ENCODE results near the gene TLE1. TPM values are rescaled to one million over a fixed set of nuclear protein-coding genes. Genes with fewer than 3 reads are reported as not detected.
A peak's percentile ranks its signal among the peaks of the same experiment; 100 is the strongest.

The TLE1 gene
- total RNA-seq (2012; rRNA removed) (36.0 and 40.3 TPM in 2 replicates), polyA plus RNA-seq (2012; rRNA removed) (51.0 and 52.9 TPM in 2 replicates), Bru-seq, nascent RNA (percentile 87 among the genes with signal in this experiment), BruChase-seq, experiment 1, labeled RNA remaining after a 6-hour chase (percentile 84 among the genes with signal in this experiment), BruChase-seq, experiment 2, labeled RNA remaining after a 2-hour chase (percentile 85 among the genes with signal in this experiment)
- polyA plus RNA-seq (2012; cell fraction: cytosol; rRNA removed) = 34.1 and 43.9 TPM in 2 replicates
- polyA plus RNA-seq (2012; cell fraction: nucleus; rRNA removed; ENCODE audit: low replicate concordance) = 54.1 and 57.3 TPM in 2 replicates
- long read RNA-seq, partial matches to known transcripts = 71 of 104 reads
- long read RNA-seq, other reads (novel, unspliced or antisense) = 32 of 104 reads

DNA sequence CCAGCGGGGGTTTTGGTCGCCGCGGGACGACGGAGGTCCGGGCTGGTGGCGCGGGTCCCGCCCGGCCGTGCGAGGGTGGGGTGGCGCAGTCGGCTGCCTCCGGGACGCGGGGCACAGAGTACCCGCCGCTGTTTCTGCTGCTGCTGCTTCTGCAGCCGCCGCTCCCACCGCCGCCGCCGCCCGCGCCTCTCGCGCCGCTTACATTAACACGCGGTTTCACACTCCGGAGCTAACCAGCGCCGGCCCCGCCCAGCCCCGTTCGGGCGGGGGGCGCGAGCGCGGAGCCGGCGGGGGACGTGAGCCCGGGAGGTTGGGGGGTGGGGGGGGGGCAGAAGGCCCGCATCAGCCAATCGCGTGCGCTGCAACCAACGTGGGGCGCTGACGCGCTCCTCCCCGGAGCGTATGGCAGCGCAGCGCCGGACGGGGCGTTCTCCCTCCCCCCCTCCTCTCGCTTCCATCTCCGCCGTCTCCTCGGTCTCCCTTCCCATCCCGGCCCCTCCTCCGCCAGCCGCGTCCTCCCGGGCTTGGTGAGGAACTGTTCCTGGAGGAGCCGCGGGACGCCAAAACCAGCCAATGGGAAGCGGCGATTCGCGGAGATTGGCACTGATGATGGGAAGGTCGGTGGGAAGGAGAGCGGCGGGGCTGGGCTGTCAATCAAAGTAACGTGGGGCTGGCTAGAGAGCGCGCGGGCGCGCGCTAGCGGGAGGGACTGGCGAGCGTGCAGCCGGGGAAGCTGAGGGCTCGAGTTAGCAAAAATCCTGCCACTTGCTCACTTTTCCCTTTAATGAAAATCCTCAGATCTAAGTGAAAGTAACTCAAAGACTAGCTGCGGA, at the start of gene TLE1:
Gene TLE1, minus strand, starts transcription at position 205 of the 833 bp plus-strand sequence. CDS start 1,307 bp downstream, outside the sequence.
- in situ Hi-C loops (cut with MboI; ENCODE audit: low sequenced_read_pairs) = loop anchor here (10.0 kb wide), 2 partner anchors 195 to 915 kb away; no protein-coding TSS in a partner anchor
- no CpG with 5 or more reads among the region's 95 CpGs for WGBS, 2 experiments (ENCODE audit: extremely low coverage in 2 of 2, insufficient read length in 1 of 2)
- BruUV-seq (replicated peaks) = no TSS peak
- TF ChIP-seq CHD1 (IDR thresholded peaks at IDR 0.05; ENCODE audit: low read depth, low read length) (no peak), NFE2L2 (IDR thresholded peaks at IDR 0.05; ENCODE audit: low read depth, low read length) (peak; percentile 16; the same call in 1 of the 2 replicates), USF2 (IDR thresholded peaks at IDR 0.05; ENCODE audit: low read depth, low read length) (peak; percentile 31; the same call in 1 of the 2 replicates), MAZ (IDR thresholded peaks at IDR 0.05; ENCODE audit: borderline replicate concordance, low read depth, low read length) (peak; percentile 89), RCOR1 (IDR thresholded peaks at IDR 0.05; ENCODE audit: insufficient replicate concordance, low read length) (peak; percentile 54), CTCF (conservative IDR thresholded peaks at IDR 0.05; ENCODE audit: low read depth, low read length) (no peak), RAD21 (IDR thresholded peaks at IDR 0.05; ENCODE audit: low read length) (peak; percentile 36), RFX5 (IDR thresholded peaks at IDR 0.05; ENCODE audit: low read depth, low read length) (no peak), BHLHE40 (IDR thresholded peaks at IDR 0.05; ENCODE audit: low read depth, low read length) (peak; percentile 22; the same call in 1 of the 2 replicates), ELK1 (IDR thresholded peaks at IDR 0.05; ENCODE audit: borderline replicate concordance, low read depth, low read length) (no peak)

More for the DNA sequence above, at the start of gene TLE1:
- Histone ChIP-seq H2AFZ (replicated peaks; ENCODE audit: low read length, poor library complexity) (peak within 1 kb of the TSS; percentile 82), H3K56ac (ENCODE audit: extremely low read depth, insufficient read depth, low read length) (peak within 1 kb of the TSS; percentile 82; the same call in 1 of the 2 replicates), H3K4me1 (ENCODE audit: control insufficient read depth, insufficient read depth, low read length) (peaks cover 10% of the 10 kb centered on the region), H2BK120ac (ENCODE audit: low read depth, low read length) (peak within 1 kb of the TSS; percentile 69), H2AK5ac (ENCODE audit: low read depth, low read length) (no peak within 1 kb of the TSS), H2BK5ac (ENCODE audit: low read depth, low read length, poor library complexity, severe bottlenecking) (peak within 1 kb of the TSS; percentile 75), H3K79me1 (ENCODE audit: low read depth in 1 of 2, low read length in 2 of 2) (peaks cover 14 to 17% of the 10 kb centered on the region in 2 experiments), H4K5ac (ENCODE audit: low read depth, low read length) (peak within 1 kb of the TSS; percentile 50; the same call in 1 of the 2 replicates), H3K4me2 (ENCODE audit: low read depth, low read length) (peak within 1 kb of the TSS; percentile 73), H3K9me1 (ENCODE audit: insufficient read depth, low read length) (0 out of 2 replicates have a peak, but pooled peaks cover 3% of the 10 kb centered on the region), H2BK15ac (ENCODE audit: low read depth, low read length) (peak within 1 kb of the TSS; percentile 27; the same call in 1 of the 3 replicates), H4K20me1 (ENCODE audit: insufficient read depth, low read length) (peaks cover 15% of the 10 kb centered on the region; the same call in 1 of the 2 replicates), H4K91ac (ENCODE audit: insufficient read depth, low read depth, low read length) (peak within 1 kb of the TSS; percentile 26; the same call in 1 of the 2 replicates), H3K23ac (ENCODE audit: low read depth, low read length) (peak within 1 kb of the TSS; percentile 61), H2BK20ac (ENCODE audit: low read depth, low read length) (peak within 1 kb of the TSS; percentile 27; the same call in 1 of the 2 replicates), H2AK9ac (replicated peaks; ENCODE audit: low read depth, low read length, poor library complexity) (peak within 1 kb of the TSS; percentile 2), H3K4ac (ENCODE audit: low read depth, low read length) (peak within 1 kb of the TSS; percentile 49), H3K4me3 (ENCODE audit: insufficient read depth, low read depth, low read length) (peak within 1 kb of the TSS; percentile 98), H3K9me3 (ENCODE audit: control insufficient read depth, insufficient read depth, low read length) (no peaks in the 10 kb centered on the region), H3K14ac (replicated peaks; ENCODE audit: low read depth, low read length) (peak within 1 kb of the TSS; percentile 60), H3K27ac (ENCODE audit: insufficient read depth, low read length) (peak within 1 kb of the TSS; percentile 87), H3K18ac (ENCODE audit: low read depth, low read length) (peak within 1 kb of the TSS; percentile 72), H3K27me3 (ENCODE audit: control insufficient read depth, insufficient read depth, low read length) (no peaks in the 10 kb centered on the region), H3K9ac (ENCODE audit: low read depth, low read length) (peak within 1 kb of the TSS; percentile 78), H3K36me3 (ENCODE audit: control insufficient read depth, insufficient read depth, low read length) (no peaks in the 10 kb centered on the region), H4K8ac (ENCODE audit: low read depth in 2 of 2, low read length in 2 of 2) (peak within 1 kb of the TSS; percentile 44 to 58; a peak in 2 of 4 replicates)
- dilution Hi-C loops (cut with HindIII; ENCODE audit: low sequenced_read_pairs, unreplicated experiment) (no loop called here), intact Hi-C loops (cut with micrococcal nuclease) (loop anchor here (1.0 to 10.0 kb wide), 13 partner anchors 77 to 1512 kb away; no protein-coding TSS in a partner anchor)
- DNase-seq (peak; percentile 100), ATAC-seq (ENCODE audit: low read depth) (peak; percentile 90)
- POLR2A ChIA-PET (ENCODE audit: unreplicated experiment) = no interaction called here
- CTCF ChIA-PET = no interaction called here

Data from IMR-90 (cell line).